ENCODE measurements around the gene ZACN.

ZACN gene

GRCh38 chr17:76106703-76107102 lies 27.7 kb downstream of the ZACN start:
- no peak for DNase-seq

DNA sequence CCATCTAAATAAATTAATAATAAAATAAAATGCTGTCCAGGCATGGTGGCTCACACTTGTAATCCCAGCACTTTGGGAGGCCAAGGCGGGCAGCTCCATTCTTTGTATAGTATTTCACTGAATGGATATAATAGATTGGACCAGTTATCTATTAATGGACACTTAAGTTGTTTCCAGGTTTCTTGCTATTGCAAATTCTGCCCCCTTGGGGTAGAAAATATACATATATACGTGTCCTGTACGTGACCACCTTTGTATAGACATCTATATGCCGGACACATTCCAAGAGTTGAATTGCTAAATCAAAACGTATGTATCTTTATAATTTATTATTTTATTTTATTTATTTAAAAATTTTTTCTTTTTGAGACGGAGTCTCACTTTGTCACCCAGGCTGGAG lies 28.5 kb downstream of the ZACN start:
- peak; percentile 23 for DNase-seq

DNA sequence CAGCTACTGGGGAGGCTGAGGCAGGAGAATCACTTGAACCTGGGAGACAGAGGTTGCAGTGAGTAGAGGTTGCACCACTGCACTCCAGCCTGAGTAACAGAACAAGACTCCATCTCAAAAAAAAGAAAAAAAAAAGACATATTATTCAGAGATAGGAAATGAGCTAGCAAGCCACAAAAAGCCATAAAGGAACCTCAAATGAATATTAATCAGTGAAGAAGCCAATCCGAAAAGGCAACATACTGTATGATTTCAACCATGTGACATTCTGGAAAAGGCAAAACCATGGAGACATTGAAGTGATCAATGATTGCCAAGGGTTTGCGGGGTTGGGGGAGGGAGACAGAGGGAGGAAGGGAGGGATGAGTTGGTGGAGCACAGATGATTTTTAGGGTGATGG lies 33.0 kb downstream of the ZACN start:
- no peak for DNase-seq

GRCh38 chr17:76115138-76115754 lies 36.3 kb downstream of the ZACN start:
- no peak for DNase-seq

- DNase-seq, result no peak
These were observed 40.7 kb downstream of the ZACN start for GRCh38 chr17:76119409-76120371.

GRCh38 chr17:76120658-76121008 lies 41.7 kb downstream of the ZACN start:
- DNase-seq, result no peak

DNA sequence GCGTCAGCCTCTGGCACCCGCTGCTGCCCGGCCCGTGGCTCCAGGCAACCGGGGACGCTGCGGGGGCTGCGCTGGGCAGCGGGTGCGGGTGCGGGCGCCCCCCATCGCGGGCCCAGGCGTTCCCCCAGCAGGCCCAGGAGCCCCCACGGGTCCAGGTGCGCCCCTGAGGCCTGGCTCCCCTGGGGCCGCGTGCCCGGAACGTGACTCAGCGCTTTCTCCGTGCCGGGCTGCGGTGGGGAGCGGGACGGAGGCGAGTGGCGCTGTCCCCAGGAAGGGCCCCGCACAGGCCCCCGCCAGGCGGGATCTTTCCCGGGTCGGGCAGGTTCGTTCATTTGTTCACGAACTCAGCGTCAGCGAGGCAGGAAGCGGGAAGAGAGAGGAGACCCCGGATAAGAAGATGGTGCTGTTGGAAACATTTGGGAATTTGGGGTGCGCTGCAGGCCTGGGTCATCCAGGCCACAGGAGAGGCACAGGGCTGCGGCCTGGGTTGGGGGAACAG lies 43.0 kb downstream of the ZACN start:
- DNase-seq, result peak; percentile 17

DNA sequence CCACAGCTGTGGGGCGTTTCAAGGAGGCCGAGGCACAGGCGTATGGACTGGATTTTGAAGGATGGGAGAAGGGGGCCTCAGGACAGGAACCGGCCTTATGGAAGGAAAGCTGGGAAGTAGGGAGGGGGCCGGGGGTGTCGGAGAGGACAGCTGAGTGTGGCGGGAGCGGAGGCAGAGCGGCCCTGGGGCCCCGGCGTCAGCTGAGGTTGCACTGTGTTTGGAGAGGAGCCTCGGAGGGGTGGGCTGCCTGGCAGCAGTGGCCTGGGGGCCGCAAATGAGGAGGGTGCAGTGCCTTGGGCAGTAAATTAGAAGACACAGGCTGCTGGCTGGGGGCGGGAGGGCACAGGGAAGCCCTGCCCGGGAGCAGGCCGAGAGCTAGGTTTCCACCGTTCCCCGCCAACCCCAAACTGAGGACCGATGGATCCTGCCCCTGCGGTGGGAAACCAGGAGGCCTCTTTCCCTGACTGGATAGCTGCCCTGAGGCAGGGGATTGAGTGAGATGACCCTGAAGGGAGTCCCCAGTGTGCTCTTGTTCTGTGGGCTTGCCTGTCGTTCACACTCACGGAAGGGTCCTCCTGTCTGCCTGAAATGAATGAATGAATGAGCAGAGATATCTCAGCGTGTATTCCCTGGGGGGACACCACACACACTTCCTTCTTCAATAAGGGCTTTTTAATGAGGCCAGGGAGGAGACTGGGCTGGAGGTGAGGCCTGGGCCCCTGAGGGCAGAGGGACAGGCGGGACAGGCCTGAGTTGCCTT lies 43.6 kb downstream of the ZACN start:
- no peak for DNase-seq

DNA sequence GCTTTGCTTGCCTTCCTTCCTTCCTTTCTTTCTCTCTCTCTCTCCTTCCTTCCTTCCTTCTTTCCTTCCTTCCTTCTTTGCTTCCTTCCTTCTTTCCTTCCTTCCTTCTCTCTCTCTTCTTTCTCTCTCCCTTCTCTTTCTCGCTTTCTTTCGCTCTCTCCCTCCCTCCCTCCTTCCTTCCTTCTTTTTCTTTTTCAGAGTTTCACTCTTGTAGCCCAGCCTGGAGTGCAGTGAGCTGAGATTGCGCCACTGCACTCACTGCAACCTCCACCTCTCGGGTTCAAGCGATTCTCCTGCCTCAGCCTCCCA lies 44.2 kb downstream of the ZACN start:
- no peak for DNase-seq

DNA sequence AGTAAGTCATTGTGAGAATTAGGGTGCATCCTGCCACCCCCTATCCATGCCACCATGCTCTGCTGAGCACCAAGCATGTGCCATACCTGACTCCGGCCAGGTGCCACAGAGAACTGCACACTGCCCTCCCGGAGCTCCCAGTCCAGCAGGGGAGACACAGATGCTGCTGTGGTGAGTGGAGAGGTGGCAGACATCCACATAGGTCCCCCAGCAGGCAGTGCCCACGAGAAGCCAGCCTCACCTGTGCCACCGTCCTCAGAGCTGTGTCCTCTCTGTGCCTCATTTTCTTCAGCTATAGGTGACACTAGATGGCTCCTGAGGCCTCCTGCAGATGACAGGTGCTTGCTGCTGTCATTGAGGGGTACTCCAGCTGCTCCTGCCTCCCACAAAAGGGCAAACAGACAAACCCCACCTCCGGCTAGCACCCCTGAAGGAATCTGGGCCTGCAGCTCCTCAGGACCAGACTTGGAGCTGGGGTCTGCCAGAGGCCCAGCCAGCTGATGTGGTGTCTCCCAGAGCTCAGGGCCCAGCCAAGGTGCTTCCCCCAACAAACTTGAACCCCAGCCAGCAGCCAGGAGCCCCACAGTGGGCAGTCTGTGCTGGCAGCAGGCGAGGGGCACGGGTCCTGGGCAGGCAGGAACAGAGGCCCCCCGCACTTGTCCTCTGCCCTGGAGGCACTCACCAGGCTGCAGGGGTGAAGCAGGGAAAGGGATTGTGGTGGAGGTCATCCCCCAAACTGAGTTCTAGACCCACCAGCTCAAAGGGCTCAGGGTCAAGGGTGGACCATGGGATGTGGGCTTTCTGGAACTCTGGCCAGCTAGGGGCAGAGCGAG lies 45.0 kb downstream of the ZACN start:
- DNase-seq, result no peak

- DNase-seq, result peak; percentile 25
These were observed 45.8 kb downstream of the ZACN start for GRCh38 chr17:76124582-76125390.

- no peak for DNase-seq
These were observed 46.4 kb downstream of the ZACN start for GRCh38 chr17:76125391-76125675.

GRCh38 chr17:76125922-76126321 lies 46.9 kb downstream of the ZACN start:
- no peak for DNase-seq

DNA sequence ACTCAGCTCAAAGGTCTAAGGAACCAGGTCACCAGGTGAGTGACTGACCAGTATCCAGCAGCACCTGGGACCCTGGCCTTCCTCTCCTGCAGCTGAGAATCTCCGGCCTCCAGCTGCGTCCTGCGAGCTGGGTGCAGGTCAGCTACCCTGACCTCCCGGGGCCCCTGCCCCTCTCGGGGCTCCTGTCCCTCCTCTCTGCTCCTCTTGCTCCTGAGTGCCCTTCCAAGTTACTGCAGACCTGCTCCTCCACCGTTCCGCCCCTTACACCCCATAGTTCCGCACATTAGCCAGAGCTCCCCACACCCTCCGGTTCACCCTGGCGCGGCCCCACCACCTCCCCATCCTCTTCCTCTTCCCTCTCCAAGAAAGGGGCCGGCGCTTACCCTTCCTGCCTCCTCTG lies 51.5 kb downstream of the ZACN start:
- DNase-seq, result no peak

DNA sequence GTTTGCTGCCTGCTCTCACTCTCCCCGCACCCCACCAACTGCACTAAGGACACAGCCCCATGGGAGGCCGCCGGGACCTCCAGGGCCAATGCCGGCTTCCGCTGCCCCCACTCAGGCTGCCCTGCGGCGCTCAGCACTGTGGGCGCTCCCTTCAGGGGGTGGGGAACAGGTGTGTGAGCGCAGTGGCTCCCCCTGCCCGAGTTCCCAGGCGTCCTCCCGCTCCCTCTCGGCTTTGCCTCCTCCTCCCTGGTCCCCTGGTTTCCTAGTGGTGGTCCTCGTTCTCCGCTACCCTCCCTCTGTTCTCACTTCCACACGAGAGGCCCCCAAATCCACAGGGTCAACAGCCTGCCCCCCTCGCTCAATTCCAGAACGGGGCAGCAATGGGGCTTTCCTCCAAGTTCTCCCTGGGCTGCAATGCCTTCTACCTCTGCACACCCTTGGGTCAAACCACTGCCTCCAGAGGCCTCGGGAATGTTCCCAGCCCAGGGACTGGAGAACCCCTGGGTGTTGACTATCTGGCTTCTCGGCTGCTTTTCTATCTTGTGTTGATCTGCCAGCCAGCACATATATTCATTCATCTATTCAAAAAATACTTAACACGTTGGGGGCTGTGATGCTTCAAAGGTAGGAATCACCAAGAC lies 52.2 kb downstream of the ZACN start:
- no peak for DNase-seq

- DNase-seq, result no peak
These were observed 53.0 kb downstream of the ZACN start for GRCh38 chr17:76131692-76132573.

Data from activated CD4-positive, alpha-beta T cell treated with anti-CD3 and anti-CD28 coated beads, Interleukin-2, Interleukin-6, amounts not matched to agents 100 ng/mL and 50 ng/mL, durations not matched to agents 16 hours and 8 hours (primary cell).